ENCODE data around the gene TOMM70. TPM values are rescaled to one million over a fixed set of nuclear protein-coding genes. Genes with fewer than 3 reads are reported as not detected.
"Not testable (repeated sequence)": the region's sequence is repeated elsewhere in the genome, so short reads cannot be mapped to it uniquely, and the experiment has no call there.

Gene TOMM70
- 103 and 107 TPM in 2 replicates for total RNA-seq (2014; rRNA removed; shearing (Covaris generic))

- DNase-seq (ENCODE audit: low read depth): peak; percentile 98
These were observed at the start of gene TOMM70, which contains the start of gene LNP1 for GRCh38 chr3:100400780-100401673. TOMM70 (minus strand) TSS chr3:100401089; CDS start chr3:100400949, 140 bp downstream. LNP1 (plus strand) TSS chr3:100401539; CDS start chr3:100429730, 28,191 bp downstream.

- no peak for DNase-seq (ENCODE audit: low read depth)
These were observed 48.3 kb upstream of the TOMM70 start for GRCh38 chr3:100449214-100449613.

- no peak for DNase-seq (ENCODE audit: low read depth)
These were observed 47.2 kb upstream of the TOMM70 start for GRCh38 chr3:100448079-100448478.

- DNase-seq (ENCODE audit: low read depth): not testable (repeated sequence)
These were observed 46.2 kb upstream of the TOMM70 start for GRCh38 chr3:100447067-100447466.

- no peak for DNase-seq (ENCODE audit: low read depth)
These were observed 42.8 kb upstream of the TOMM70 start for GRCh38 chr3:100443690-100444089.

GRCh38 chr3:100440895-100441294 is 40.0 kb upstream of the TOMM70 start:
- DNase-seq (ENCODE audit: low read depth): no peak

- no peak for DNase-seq (ENCODE audit: low read depth)
These were observed 37.7 kb upstream of the TOMM70 start for GRCh38 chr3:100438623-100438974.

GRCh38 chr3:100437721-100438622 is 37.1 kb upstream of the TOMM70 start:
- DNase-seq (ENCODE audit: low read depth): no peak

GRCh38 chr3:100436951-100437350 is 36.1 kb upstream of the TOMM70 start:
- DNase-seq (ENCODE audit: low read depth): peak; percentile 31

GRCh38 chr3:100429187-100429716 is 28.4 kb upstream of the TOMM70 start:
- DNase-seq (ENCODE audit: low read depth): no peak

GRCh38 chr3:100427699-100428098 is 26.8 kb upstream of the TOMM70 start:
- no peak for DNase-seq (ENCODE audit: low read depth)

GRCh38 chr3:100426067-100426682 is 25.3 kb upstream of the TOMM70 start:
- no peak for DNase-seq (ENCODE audit: low read depth)

- DNase-seq (ENCODE audit: low read depth): no peak
These were observed 24.4 kb upstream of the TOMM70 start for GRCh38 chr3:100425316-100425715.

GRCh38 chr3:100424261-100424660 is 23.4 kb upstream of the TOMM70 start:
- DNase-seq (ENCODE audit: low read depth): no peak

GRCh38 chr3:100423611-100424010 is 22.7 kb upstream of the TOMM70 start:
- DNase-seq (ENCODE audit: low read depth): no peak

GRCh38 chr3:100420885-100421284 is 20.0 kb upstream of the TOMM70 start:
- peak; percentile 62 for DNase-seq (ENCODE audit: low read depth)

- DNase-seq (ENCODE audit: low read depth): no peak
These were observed 18.5 kb upstream of the TOMM70 start for GRCh38 chr3:100419406-100419805.

- no peak for DNase-seq (ENCODE audit: low read depth)
These were observed 16.0 kb upstream of the TOMM70 start for GRCh38 chr3:100416863-100417262.

- DNase-seq (ENCODE audit: low read depth): no peak
These were observed 15.3 kb upstream of the TOMM70 start for GRCh38 chr3:100416176-100416575.

- no peak for DNase-seq (ENCODE audit: low read depth)
These were observed 12.7 kb upstream of the TOMM70 start for GRCh38 chr3:100413613-100414012.

GRCh38 chr3:100412912-100413590 is 12.2 kb upstream of the TOMM70 start:
- no peak for DNase-seq (ENCODE audit: low read depth)

Measured in Daoy (cell line).